GM18951 (cell line): Measurements from ENCODE around the gene TDG.
"Not testable (repeated sequence)": the region's sequence is repeated elsewhere in the genome, so short reads cannot be mapped to it uniquely, and the experiment has no call there.

Source experiments
- POLR2A ChIP-seq: IDR thresholded peaks from 4 replicates; pipeline ENCODE4 v1.6.1; 2011; ENCODE audit warnings: mild to moderate bottlenecking; ENCODE audit not compliant: insufficient read length, insufficient read depth; ENCODE audit errors: extremely low read depth
- in situ Hi-C: fragments of 300-500 bp; cut with MboI; formaldehyde crosslinking; loops from one replicate; pipeline ENCODE4 v1.12.0; 2022; ENCODE audit warnings: low sequenced_read_pairs, mixed read lengths, inconsistent platforms; ENCODE audit not compliant: unreplicated experiment

TDG gene

DNA sequence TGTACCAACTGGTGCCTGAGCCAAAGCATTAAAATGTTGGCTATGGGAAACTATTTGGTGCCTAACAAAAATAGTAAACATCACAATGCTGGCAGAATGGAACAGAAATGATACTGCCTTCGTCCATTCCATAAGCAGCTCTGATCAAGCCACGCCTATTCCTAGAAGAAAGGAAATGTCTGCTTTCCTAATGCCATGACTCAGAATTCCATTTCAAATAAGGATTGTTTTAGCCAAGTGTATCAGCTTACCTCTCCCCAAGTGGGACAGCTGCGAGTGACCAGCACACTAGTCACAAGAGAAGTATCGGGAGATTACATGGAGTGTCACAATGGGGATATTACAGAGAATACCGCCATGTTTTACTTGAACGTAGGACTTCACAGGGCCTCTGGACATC, 45.6 kb downstream of the TDG start:
- no peak for TF ChIP-seq POLR2A
- in situ Hi-C loops = no loop called here

DNA sequence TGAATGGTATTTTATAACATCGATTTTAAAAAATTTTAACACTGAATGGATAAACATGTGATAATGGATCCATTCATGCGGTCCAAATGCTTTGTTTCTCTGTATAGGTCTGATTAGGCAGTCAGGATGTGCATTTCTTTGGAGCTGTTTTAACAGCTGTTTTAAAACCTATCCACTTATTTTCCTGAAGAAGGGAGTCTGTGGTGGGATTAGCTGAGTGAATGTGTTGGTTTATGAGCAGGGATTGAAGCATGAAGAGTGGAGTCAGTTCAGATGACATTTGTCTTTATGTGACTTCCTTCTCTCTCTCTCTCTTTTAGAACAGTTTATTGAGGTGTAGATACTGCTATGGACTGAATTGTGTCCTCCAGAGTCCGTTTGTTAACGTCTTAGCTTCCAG, 46.7 kb downstream of the TDG start:
- no peak for TF ChIP-seq POLR2A

DNA sequence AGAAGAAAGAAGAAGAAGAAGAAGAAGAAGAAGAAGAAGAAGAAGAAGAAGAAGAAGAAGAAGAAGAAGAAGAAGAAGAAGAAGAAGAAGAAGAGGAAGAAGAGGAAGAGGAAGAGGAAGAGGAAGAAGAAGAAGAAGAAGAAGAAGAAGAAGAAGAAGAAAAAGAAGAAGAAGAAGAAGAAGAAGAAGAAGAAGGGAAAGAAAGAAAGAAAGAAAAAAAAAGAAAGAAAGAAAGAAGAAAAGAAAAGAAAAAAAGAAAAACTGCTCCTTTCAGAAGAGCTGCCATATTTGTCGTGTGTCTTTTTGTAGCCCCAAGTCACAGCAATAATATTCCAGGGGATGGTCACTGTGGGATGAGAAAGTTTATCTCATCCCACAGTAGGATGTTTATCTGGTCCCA, 56.2 kb downstream of the TDG start:
- in situ Hi-C loops = not testable (repeated sequence)

More for the DNA sequence above, 46.7 kb downstream of the TDG start:
- in situ Hi-C loops = no loop called here

DNA sequence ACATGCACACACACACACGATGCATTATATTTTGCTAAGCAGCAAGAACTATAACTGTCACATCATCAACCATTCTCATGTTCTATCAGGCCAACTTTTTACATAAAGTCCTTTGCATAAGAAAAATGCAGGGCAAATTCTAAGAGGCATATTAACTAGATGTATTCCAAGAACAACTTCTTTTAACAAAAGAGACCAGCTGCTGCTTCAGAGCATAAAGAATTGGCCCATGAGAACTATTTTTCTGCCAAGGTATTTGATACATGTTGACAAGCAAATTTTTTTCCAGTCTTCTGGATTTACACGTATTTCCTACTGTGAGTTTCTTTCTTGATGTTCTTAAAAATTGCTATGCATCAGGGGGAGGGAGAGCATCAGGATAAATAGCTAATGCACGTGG, 57.1 kb downstream of the TDG start:
- TF ChIP-seq POLR2A = no peak
- in situ Hi-C loops = no loop called here

DNA sequence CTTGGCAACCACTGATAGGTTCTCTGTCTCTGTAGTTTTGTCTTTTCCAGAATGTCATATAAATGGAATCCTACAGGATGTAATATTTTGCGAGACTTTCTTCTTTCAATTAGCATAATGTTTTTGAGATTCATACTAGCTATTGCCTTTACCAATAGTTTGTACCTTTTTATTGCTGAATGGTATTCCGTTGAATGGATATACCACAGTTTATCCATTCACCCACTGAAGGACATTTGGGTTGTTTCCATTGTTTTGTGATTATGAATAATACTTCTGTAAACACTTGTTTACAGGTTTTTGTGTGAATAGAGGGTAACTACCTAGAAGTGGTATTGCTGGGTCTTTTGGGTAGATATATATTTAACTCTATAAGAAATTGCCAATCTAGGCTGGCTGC, 58.0 kb downstream of the TDG start:
- in situ Hi-C loops = no loop called here

DNA sequence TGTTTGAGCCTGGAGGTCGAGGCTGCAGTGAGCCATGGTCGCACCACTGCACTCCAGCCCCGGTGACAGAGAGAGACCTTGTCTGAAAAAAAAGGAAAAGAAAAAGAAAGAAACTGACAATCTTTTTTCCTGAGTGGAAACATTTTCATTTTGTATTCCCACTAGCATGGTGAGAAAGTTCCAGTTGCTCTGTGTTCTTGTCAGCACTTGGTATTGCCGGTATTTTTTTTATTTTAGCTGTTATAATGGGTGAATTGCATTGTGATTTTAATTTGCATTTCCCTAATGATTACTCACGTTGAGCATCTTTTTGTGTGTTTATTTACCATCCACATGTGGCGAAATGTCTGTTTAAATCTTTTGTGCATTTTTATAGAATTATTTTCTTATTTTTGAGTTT, 58.7 kb downstream of the TDG start:
- TF ChIP-seq POLR2A = no peak
- in situ Hi-C loops = no loop called here

More for the DNA sequence above, 58.0 kb downstream of the TDG start:
- TF ChIP-seq POLR2A = no peak

DNA sequence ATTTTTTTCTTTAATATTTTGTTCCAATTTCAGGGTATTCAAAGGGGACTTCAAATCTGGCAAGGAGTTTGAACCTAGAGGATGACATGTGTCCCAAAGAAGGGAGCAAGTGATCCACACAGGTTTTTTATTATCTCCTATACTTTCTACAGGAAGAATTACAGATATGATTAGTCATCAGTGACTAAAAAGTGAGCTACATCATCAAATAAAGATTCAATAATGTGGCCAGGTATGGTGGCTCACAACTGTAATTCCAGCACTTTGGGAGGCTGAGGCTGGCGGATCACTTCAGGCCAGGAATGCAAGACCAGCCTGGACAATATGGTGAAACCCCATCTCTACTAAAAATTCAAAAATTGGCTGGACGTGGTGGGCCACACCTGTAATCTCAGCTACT, 60.1 kb downstream of the TDG start:
- in situ Hi-C loops = no loop called here

DNA sequence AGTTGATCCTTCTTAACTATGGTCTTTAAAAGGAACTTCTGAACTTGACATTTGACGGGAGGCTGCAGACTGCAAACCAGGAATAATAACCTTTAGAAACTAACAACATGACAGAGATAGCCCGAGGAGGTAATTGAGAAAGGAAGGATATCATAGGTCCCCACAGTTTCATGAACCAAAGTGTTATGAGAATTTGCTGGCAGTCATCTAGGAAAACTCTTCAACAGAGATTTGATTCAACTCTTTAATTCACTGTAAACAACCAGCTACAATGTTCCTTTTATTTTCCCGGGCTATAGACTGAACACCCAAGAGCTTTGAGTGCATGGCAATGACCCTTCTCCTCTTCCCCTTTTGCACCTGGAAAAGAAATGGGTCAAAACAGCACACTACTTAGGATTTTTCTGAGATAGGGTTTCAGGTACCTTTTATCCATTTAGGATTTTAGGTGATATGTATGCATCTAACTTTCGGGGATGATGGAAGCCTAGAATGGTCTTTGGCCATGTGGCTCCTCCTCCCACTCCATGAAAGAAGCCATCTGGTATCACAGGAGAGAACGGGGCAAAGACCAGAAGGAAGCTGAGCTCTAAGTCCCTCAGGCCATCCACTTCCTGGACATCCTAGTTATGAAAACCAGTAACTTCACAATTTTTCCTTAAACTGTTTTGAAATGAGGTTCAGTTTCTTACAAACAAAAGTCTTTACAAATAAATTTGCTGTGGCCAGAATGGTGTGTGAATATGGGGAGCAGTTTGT, 61.3 kb downstream of the TDG start:
- no peak for TF ChIP-seq POLR2A
- in situ Hi-C loops = no loop called here

More for the DNA sequence above, 60.1 kb downstream of the TDG start:
- TF ChIP-seq POLR2A = no peak

DNA sequence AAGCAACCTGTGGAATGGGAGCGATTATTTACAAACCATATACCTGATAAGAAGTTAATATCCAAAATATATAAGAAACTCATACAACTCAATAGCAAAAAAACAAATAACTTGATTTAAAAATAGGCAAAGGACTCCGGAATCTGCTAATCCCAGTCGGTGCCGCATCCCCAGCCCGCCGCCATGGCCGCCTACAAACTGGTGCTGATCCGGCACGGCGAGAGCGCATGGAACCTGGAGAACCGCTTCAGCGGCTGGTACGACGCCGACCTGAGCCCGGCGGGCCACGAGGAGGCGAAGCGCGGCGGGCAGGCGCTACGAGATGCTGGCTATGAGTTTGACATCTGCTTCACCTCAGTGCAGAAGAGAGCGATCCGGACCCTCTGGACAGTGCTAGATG, 64.9 kb downstream of the TDG start:
- in situ Hi-C loops = not testable (repeated sequence)

DNA sequence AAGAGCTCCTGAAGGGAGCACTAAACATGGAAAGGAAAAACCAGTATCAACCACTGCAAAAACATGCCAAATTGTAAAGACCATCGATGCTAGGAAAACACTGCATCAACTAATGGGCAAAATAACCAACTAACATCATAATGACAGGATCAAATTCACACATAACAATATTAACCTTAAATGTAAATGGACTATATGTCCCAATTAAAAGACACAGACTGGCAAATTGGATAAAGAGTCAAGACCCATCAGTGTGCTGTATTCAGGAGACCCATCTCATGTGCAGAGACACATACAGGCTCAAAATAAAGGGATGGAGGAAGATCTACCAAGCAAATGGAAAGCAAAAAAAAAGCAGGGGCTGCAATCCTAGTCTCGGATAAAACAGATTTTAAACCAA, 70.5 kb downstream of the TDG start:
- in situ Hi-C loops = not testable (repeated sequence)
